Trophoblast cell (in vitro differentiated cells and primary cell): Measurements from ENCODE around the gene CXCL6.

ENCODE experiments used
- DNase-seq, 2 donors: peaks; one replicate each; pipeline ENCODE4 v3.0.0-alpha.2; 2016
- H2AFZ ChIP-seq: 2 replicates; pipeline ENCODE4 v1.6.1; 2013; ENCODE audit warnings: low read length, moderate library complexity, mild to moderate bottlenecking; ENCODE audit not compliant: insufficient read depth, poor library complexity
- H2AK5ac ChIP-seq: 2 replicates; pipeline ENCODE4 v1.6.1; 2013; ENCODE audit warnings: mild to moderate bottlenecking, low read length
- H2BK120ac ChIP-seq: 2 replicates; pipeline ENCODE4 v1.6.1; 2013; ENCODE audit warnings: low read length, mild to moderate bottlenecking, moderate library complexity; ENCODE audit not compliant: insufficient read depth, poor library complexity
- H2BK12ac ChIP-seq: 2 replicates; pipeline ENCODE4 v1.6.1; 2013; ENCODE audit warnings: mild to moderate bottlenecking, low read length, moderate library complexity
- H2BK5ac ChIP-seq: 2 replicates; pipeline ENCODE4 v1.6.1; 2013; ENCODE audit warnings: low read length, low read depth, moderate library complexity, mild to moderate bottlenecking; ENCODE audit not compliant: poor library complexity
- H3K14ac ChIP-seq: 2 replicates; pipeline ENCODE4 v1.6.1; 2013; ENCODE audit warnings: mild to moderate bottlenecking, low read length
- H3K18ac ChIP-seq: 2 replicates; pipeline ENCODE4 v1.6.1; 2013; ENCODE audit warnings: mild to moderate bottlenecking, low read length
- H3K23ac ChIP-seq: 2 replicates; pipeline ENCODE4 v1.6.1; 2013; ENCODE audit warnings: low read length
- H3K27ac ChIP-seq: 2 replicates; pipeline ENCODE4 v1.5.1; 2013; ENCODE audit warnings: low read depth, mild to moderate bottlenecking, inconsistent platforms, low read length, moderate library complexity
- H3K27me3 ChIP-seq: 2 replicates; pipeline ENCODE4 v1.6.1; 2013; ENCODE audit warnings: inconsistent platforms, mild to moderate bottlenecking, low read length, moderate library complexity; ENCODE audit not compliant: insufficient read depth
- H3K36me3 ChIP-seq, 2 experiments: 1 replicate in 1 of 2; 2 replicates in 1 of 2; pipeline ENCODE4 v1.6.1; 2013; ENCODE audit warnings: low read length in 2 of 2, mild to moderate bottlenecking in 2 of 2, moderate library complexity in 1 of 2; ENCODE audit not compliant: insufficient read depth in 2 of 2, control insufficient read depth in 1 of 2
- H3K4ac ChIP-seq: 2 replicates; pipeline ENCODE4 v1.6.1; 2013; ENCODE audit warnings: low read depth, mild to moderate bottlenecking, low read length, moderate library complexity
- H3K4me1 ChIP-seq, 2 experiments: 1 replicate in 1 of 2; 2 replicates in 1 of 2; pipeline ENCODE4 v1.6.1; 2013; ENCODE audit warnings: low read length in 2 of 2, mild to moderate bottlenecking in 2 of 2, moderate library complexity in 1 of 2; ENCODE audit not compliant: insufficient read depth in 2 of 2, control insufficient read depth in 1 of 2
- H3K4me2 ChIP-seq: 2 replicates; pipeline ENCODE4 v1.6.1; 2013; ENCODE audit warnings: inconsistent platforms, mild to moderate bottlenecking, low read length, moderate library complexity
- H3K4me3 ChIP-seq: 2 replicates; pipeline ENCODE4 v1.5.1; 2013; ENCODE audit warnings: mild to moderate bottlenecking, low read depth, low read length, inconsistent platforms
- H3K79me1 ChIP-seq: one replicate; pipeline ENCODE4 v1.6.1; 2013; ENCODE audit warnings: low read length
- H3K79me2 ChIP-seq: 2 replicates; pipeline ENCODE4 v1.6.1; 2013; ENCODE audit warnings: low read length, mild to moderate bottlenecking; ENCODE audit not compliant: control insufficient read depth, insufficient read depth, poor library complexity
- H3K9ac ChIP-seq: 2 replicates; pipeline ENCODE4 v1.6.1; 2013; ENCODE audit warnings: mild to moderate bottlenecking, low read length
- H3K9me3 ChIP-seq: 2 replicates; pipeline ENCODE4 v1.6.1; 2013; ENCODE audit warnings: low read depth, mild to moderate bottlenecking, control low read depth, inconsistent platforms, low read length; ENCODE audit not compliant: insufficient read depth
- H4K12ac ChIP-seq: 2 replicates; pipeline ENCODE4 v1.6.1; 2013; ENCODE audit warnings: low read depth, mild to moderate bottlenecking, low read length, moderate library complexity
- H4K8ac ChIP-seq: 2 replicates; pipeline ENCODE4 v1.6.1; 2013; ENCODE audit warnings: low read depth, mild to moderate bottlenecking, low read length, moderate library complexity
- H4K91ac ChIP-seq: one replicate; pipeline ENCODE4 v1.6.1; 2013; ENCODE audit warnings: low read depth, mild to moderate bottlenecking, low read length, moderate library complexity
- WGBS: extraction: QIAGEN DNeasy Blood & Tissue Kit; methylation state at CpG from one replicate; pipeline ENCODE4 v1.1.7; 2013; ENCODE audit warnings: missing lambda C conversion rate; ENCODE audit not compliant: insufficient read length, insufficient coverage; ENCODE audit errors: extremely low coverage; 5-methylcytosine and 5-hydroxymethylcytosine counted together

Gene CXCL6

DNA sequence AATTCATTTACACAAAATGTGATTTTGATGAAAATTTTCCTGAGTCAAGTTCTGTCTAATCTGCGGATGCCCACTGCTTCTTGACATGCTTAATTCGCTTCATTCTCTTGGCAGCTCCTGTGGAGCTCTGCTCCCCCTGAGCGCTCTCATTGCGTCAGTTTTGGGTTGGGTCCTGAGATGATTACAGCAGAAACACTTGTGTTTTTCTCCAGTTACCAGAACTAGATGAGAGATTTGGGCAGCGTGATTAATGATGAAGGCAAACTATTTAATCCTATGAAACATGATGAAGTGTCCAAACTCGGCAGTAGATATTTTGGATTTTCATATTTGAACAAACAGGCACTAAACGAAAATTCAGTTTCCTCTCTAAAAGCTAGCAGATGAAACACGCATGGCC lies 28.5 kb downstream of the CXCL6 start:
- no peak for DNase-seq
- Histone ChIP-seq H4K12ac (no peak overlapping the region), H3K36me3 (no peaks in the 10 kb centered on the region), H4K8ac (no peak overlapping the region), H3K9me3 (no peaks in the 10 kb centered on the region), H3K79me1 (no peaks in the 10 kb centered on the region), H3K4me2 (no peak overlapping the region), H3K79me2 (no peaks in the 10 kb centered on the region), H3K4me1 (peaks cover 5 to 8% of the 10 kb centered on the region in 2 experiments), H3K27me3 (no peaks in the 10 kb centered on the region), H3K9ac (no peak overlapping the region), H2AFZ (no peak overlapping the region), H2BK12ac (no peak overlapping the region), H2AK5ac (no peak overlapping the region), H3K18ac (no peak overlapping the region), H2BK5ac (no peak overlapping the region), H3K4me3 (no peak overlapping the region), H4K91ac (no peak overlapping the region), H3K14ac (no peak overlapping the region), H3K27ac (no peak overlapping the region), H3K4ac (no peak overlapping the region), H2BK120ac (no peak overlapping the region), H3K23ac (no peak overlapping the region)
- no CpG with 5 or more reads among the region's 8 CpGs for WGBS

DNA sequence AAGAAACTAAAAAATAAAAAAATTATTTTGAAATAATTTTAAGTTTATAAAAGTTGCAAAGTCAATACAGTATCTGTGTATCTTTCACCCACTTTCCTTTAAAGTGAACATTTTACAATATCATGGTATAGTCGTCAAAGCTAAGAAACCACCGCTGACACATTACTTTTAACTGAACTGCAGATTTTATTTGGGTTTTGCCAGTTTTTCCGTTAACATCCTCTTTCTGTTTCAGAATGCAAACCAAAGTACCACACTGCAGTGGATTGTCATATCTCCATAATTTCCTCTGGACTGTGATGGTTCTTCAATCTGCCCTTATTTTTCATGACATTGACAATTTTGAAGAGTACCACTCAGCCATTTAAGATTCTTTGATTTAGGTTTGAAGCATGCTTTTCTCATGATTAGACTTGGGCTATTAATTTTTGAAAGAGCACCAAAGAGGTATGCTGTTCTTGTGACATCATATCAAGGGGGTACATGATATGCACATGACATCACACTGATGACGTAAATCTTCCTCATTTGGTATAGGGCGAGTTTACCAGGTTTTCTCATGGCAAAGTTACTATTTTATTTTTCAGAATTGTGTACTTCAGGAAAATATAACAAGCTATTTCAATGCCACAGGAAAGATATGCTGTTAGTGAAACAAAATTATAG lies 29.1 kb downstream of the CXCL6 start:
- H3K79me1 ChIP-seq: no peaks in the 10 kb centered on the region
- H3K36me3 ChIP-seq: no peaks in the 10 kb centered on the region
- peaks cover 5 to 8% of the 10 kb centered on the region in 2 experiments for H3K4me1 ChIP-seq
- no CpG with 5 or more reads among the region's 5 CpGs for WGBS
- H3K9me3 ChIP-seq: peaks cover 1% of the 10 kb centered on the region
- no peak overlapping the region for H3K9ac ChIP-seq
- H3K79me2 ChIP-seq: no peaks in the 10 kb centered on the region
- H3K27me3 ChIP-seq: no peaks in the 10 kb centered on the region
- no peak overlapping the region for H3K14ac ChIP-seq
- no peak overlapping the region for H2BK12ac ChIP-seq
- no peak overlapping the region for H3K27ac ChIP-seq
- H4K8ac ChIP-seq: no peak overlapping the region
- H3K4me2 ChIP-seq: no peak overlapping the region
- H3K4me3 ChIP-seq: no peak overlapping the region
- no peak overlapping the region for H4K91ac ChIP-seq
- H3K18ac ChIP-seq: no peak overlapping the region
- H4K12ac ChIP-seq: no peak overlapping the region
- H3K23ac ChIP-seq: no peak overlapping the region
- H2BK120ac ChIP-seq: no peak overlapping the region
- H2AK5ac ChIP-seq: no peak overlapping the region
- no peak overlapping the region for H3K4ac ChIP-seq
- no peak overlapping the region for H2BK5ac ChIP-seq
- no peak for DNase-seq
- H2AFZ ChIP-seq: no peak overlapping the region

DNA sequence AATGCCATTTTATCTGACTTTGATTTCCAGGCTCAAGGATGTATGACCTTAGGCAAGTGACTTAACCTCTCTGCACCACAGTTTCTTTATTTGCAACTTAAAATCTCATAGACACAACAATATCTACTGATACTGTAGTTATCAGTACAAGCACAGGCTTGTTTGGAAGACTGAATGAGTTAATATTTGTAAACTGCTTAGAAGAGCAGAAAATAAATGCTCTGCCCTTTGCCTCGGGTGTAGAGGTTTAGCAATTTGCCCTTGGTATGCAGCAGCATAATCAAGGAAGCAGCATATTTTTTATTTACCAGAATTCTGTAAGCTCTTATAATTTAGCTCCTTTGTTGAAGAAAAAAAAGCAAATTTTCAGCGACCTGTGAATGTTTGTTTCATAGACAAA lies 29.8 kb downstream of the CXCL6 start:
- Histone ChIP-seq H2AFZ (no peak overlapping the region), H3K4ac (no peak overlapping the region), H2AK5ac (no peak overlapping the region), H4K91ac (no peak overlapping the region), H2BK120ac (no peak overlapping the region), H3K9me3 (peaks cover 1% of the 10 kb centered on the region), H3K27ac (no peak overlapping the region), H3K79me2 (no peaks in the 10 kb centered on the region), H3K36me3 (no peaks in the 10 kb centered on the region), H4K12ac (no peak overlapping the region), H3K4me2 (no peak overlapping the region), H4K8ac (no peak overlapping the region), H2BK5ac (no peak overlapping the region), H3K18ac (no peak overlapping the region), H3K27me3 (no peaks in the 10 kb centered on the region), H3K23ac (no peak overlapping the region), H3K14ac (no peak overlapping the region), H3K4me3 (no peak overlapping the region), H2BK12ac (no peak overlapping the region), H3K79me1 (no peaks in the 10 kb centered on the region), H3K4me1 (peaks cover 5 to 8% of the 10 kb centered on the region in 2 experiments), H3K9ac (no peak overlapping the region)
- no peak for DNase-seq
- WGBS: no CpG with 5 or more reads among the region's 2 CpGs

DNA sequence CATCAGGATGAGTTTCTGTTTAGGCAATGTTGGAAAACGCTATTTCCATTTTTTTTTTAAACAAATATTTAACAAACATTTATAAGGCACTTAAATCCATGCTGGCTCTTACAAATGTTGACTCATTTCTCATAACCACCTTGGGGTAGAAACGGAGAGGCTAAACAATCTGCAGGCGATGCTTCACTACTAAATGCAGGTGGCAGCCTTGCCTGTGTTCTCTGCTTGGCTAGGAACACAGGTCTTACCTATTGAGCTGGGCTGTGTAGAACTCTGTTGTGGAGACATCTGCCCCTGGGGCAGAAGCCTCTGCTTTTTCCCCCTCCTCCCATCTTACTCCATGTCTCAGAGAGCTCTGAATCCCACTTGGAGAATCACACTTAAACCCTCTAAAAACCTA lies 31.3 kb downstream of the CXCL6 start:
- Histone ChIP-seq H3K23ac (no peak overlapping the region), H2AFZ (no peak overlapping the region)

More for the DNA sequence above, 31.3 kb downstream of the CXCL6 start:
- Histone ChIP-seq H4K12ac (no peak overlapping the region), H3K79me2 (no peaks in the 10 kb centered on the region), H3K27me3 (no peaks in the 10 kb centered on the region), H3K18ac (no peak overlapping the region), H2BK5ac (no peak overlapping the region), H3K4me1 (peaks cover 5 to 8% of the 10 kb centered on the region in 2 experiments), H3K4me2 (no peak overlapping the region), H2BK120ac (no peak overlapping the region), H4K91ac (no peak overlapping the region), H3K14ac (no peak overlapping the region), H3K9me3 (peaks cover 1% of the 10 kb centered on the region), H3K4ac (no peak overlapping the region), H2BK12ac (no peak overlapping the region), H3K9ac (no peak overlapping the region), H3K4me3 (no peak overlapping the region), H2AK5ac (no peak overlapping the region), H3K27ac (no peak overlapping the region), H3K79me1 (no peaks in the 10 kb centered on the region), H4K8ac (no peak overlapping the region), H3K36me3 (no peaks in the 10 kb centered on the region)
- DNase-seq: peak in 1 of 2 donors; percentile 48
- no CpG with 5 or more reads among the region's 3 CpGs for WGBS
